Naive B cell (primary cell): Measurements from ENCODE around the gene MAGI2. TPM values are rescaled to one million over a fixed set of nuclear protein-coding genes. Genes with fewer than 3 reads are reported as not detected.

Experiments
- ATAC-seq, 2 donors: fragments of 150-1000 bp; cut with Tn5 transposase; 2 replicates each; pipeline ENCODE4 v1.10.0; 2021; ENCODE audit warnings: low read depth in 2 of 2, mild to moderate bottlenecking in 2 of 2, moderate library complexity in 2 of 2
- DNase-seq: peaks from one replicate; pipeline ENCODE4 v3.0.0; 2022
- H3K27ac Mint-ChIP-seq, 6 donors: one replicate each; pipeline ENCODE4 v1.8.0; 2020 to 2022; ENCODE audit warnings: mild to moderate bottlenecking in 6 of 6, mixed read lengths in 6 of 6, moderate library complexity in 5 of 6, inconsistent platforms in 2 of 6
- H3K27me3 Mint-ChIP-seq, 3 donors: one replicate each; pipeline ENCODE4 v1.8.0; 2021 to 2022; ENCODE audit warnings: mixed read lengths in 3 of 3, mild to moderate bottlenecking in 1 of 3
- H3K36me3 Mint-ChIP-seq, 2 donors: one replicate each; pipeline ENCODE4 v1.8.0; 2020 to 2022; ENCODE audit warnings: mixed read lengths in 2 of 2, inconsistent platforms in 1 of 2, mild to moderate bottlenecking in 1 of 2
- H3K4me1 Mint-ChIP-seq, 3 donors: one replicate each; pipeline ENCODE4 v1.8.0; 2020 to 2022; ENCODE audit warnings: mixed read lengths in 3 of 3, inconsistent platforms in 1 of 3, mild to moderate bottlenecking in 1 of 3, moderate library complexity in 1 of 3
- H3K4me3 Mint-ChIP-seq, 8 donors: one replicate each; pipeline ENCODE4 v1.8.0; 2020 to 2022; ENCODE audit warnings: mild to moderate bottlenecking in 8 of 8, mixed read lengths in 8 of 8, moderate library complexity in 8 of 8, inconsistent platforms in 2 of 8
- H3K9me3 Mint-ChIP-seq, 7 donors: one replicate each; pipeline ENCODE4 v1.8.0; 2020 to 2022; ENCODE audit warnings: mixed read lengths in 7 of 7, mild to moderate bottlenecking in 5 of 7, inconsistent platforms in 2 of 7, moderate library complexity in 1 of 7
- polyA plus RNA-seq, 6 donors: library from polyadenylated mRNA; unstranded; fragments of 300-500 nt; fragmentation: Illumina TruSeq; gene quantifications; one replicate each; pipeline ENCODE4 v1.2.3, GENCODE V29; 2021; ENCODE audit warnings: low read depth in 6 of 6

MAGI2 gene
- polyA plus RNA-seq, 6 donors from 2014 or later, result 0.04 to 0.06 (median 0.04) TPM; not detected in 3

GRCh38 chr7:78206769-78207168, 1246.7 kb downstream of the MAGI2 start:
- DNase-seq, result no peak
- no peak for ATAC-seq
- H3K36me3 Mint-ChIP-seq, result peaks cover 4 to 7% of the 10 kb centered on the region in 2 donors
- peaks cover 0 to 5% (median 3%) of the 10 kb centered on the region in 7 donors for H3K9me3 Mint-ChIP-seq
- H3K27ac Mint-ChIP-seq, result no peak overlapping the region
- no peak overlapping the region for H3K4me3 Mint-ChIP-seq
- peaks cover 0 to 11% (median 0%) of the 10 kb centered on the region in 3 donors for H3K27me3 Mint-ChIP-seq
- no peaks in the 10 kb centered on the region for H3K4me1 Mint-ChIP-seq

- Mint-ChIP-seq H3K4me3 (no peak overlapping the region), H3K27ac (no peak overlapping the region), H3K4me1 (no peaks in the 10 kb centered on the region), H3K9me3 (peaks cover 0 to 2% (median 0%) of the 10 kb centered on the region in 7 donors), H3K36me3 (no peaks in the 10 kb centered on the region), H3K27me3 (no peaks in the 10 kb centered on the region)
- no peak for DNase-seq
- no peak for ATAC-seq
These were observed 1250.3 kb downstream of the MAGI2 start for GRCh38 chr7:78203042-78203720.

GRCh38 chr7:78198756-78199155, 1254.7 kb downstream of the MAGI2 start:
- Mint-ChIP-seq H3K36me3 (no peaks in the 10 kb centered on the region), H3K4me3 (no peak overlapping the region), H3K4me1 (no peaks in the 10 kb centered on the region), H3K27me3 (no peaks in the 10 kb centered on the region), H3K9me3 (peaks cover 0 to 9% (median 0%) of the 10 kb centered on the region in 7 donors), H3K27ac (no peak overlapping the region)
- ATAC-seq, result no peak
- no peak for DNase-seq

- Mint-ChIP-seq H3K4me1 (no peaks in the 10 kb centered on the region), H3K36me3 (no peaks in the 10 kb centered on the region), H3K4me3 (no peak overlapping the region), H3K27me3 (no peaks in the 10 kb centered on the region), H3K9me3 (peaks cover 0 to 9% (median 0%) of the 10 kb centered on the region in 7 donors), H3K27ac (no peak overlapping the region)
- no peak for ATAC-seq
- no peak for DNase-seq
These were observed 1256.0 kb downstream of the MAGI2 start for GRCh38 chr7:78197447-78197846.

GRCh38 chr7:78195281-78195680, 1258.2 kb downstream of the MAGI2 start:
- no peaks in the 10 kb centered on the region for H3K27me3 Mint-ChIP-seq
- H3K4me3 Mint-ChIP-seq, result no peak overlapping the region
- no peak overlapping the region for H3K27ac Mint-ChIP-seq
- DNase-seq, result no peak
- ATAC-seq, result no peak
- H3K4me1 Mint-ChIP-seq, result no peaks in the 10 kb centered on the region
- no peaks in the 10 kb centered on the region for H3K36me3 Mint-ChIP-seq
- H3K9me3 Mint-ChIP-seq, result peaks cover 0 to 9% (median 0%) of the 10 kb centered on the region in 7 donors

GRCh38 chr7:78194611-78195010, 1258.9 kb downstream of the MAGI2 start:
- H3K9me3 Mint-ChIP-seq, result peaks cover 0 to 9% (median 0%) of the 10 kb centered on the region in 7 donors
- ATAC-seq (no peak), DNase-seq (no peak)
- H3K36me3 Mint-ChIP-seq, result no peaks in the 10 kb centered on the region
- no peak overlapping the region for H3K4me3 Mint-ChIP-seq
- no peaks in the 10 kb centered on the region for H3K27me3 Mint-ChIP-seq
- no peaks in the 10 kb centered on the region for H3K4me1 Mint-ChIP-seq
- no peak overlapping the region for H3K27ac Mint-ChIP-seq

GRCh38 chr7:78191475-78192079, 1261.9 kb downstream of the MAGI2 start:
- H3K4me1 Mint-ChIP-seq, result no peaks in the 10 kb centered on the region
- DNase-seq (no peak), ATAC-seq (no peak)
- no peaks in the 10 kb centered on the region for H3K27me3 Mint-ChIP-seq
- peaks cover 0 to 4% (median 0%) of the 10 kb centered on the region in 7 donors for H3K9me3 Mint-ChIP-seq
- no peak overlapping the region for H3K4me3 Mint-ChIP-seq
- H3K27ac Mint-ChIP-seq, result no peak overlapping the region
- no peaks in the 10 kb centered on the region for H3K36me3 Mint-ChIP-seq

DNA sequence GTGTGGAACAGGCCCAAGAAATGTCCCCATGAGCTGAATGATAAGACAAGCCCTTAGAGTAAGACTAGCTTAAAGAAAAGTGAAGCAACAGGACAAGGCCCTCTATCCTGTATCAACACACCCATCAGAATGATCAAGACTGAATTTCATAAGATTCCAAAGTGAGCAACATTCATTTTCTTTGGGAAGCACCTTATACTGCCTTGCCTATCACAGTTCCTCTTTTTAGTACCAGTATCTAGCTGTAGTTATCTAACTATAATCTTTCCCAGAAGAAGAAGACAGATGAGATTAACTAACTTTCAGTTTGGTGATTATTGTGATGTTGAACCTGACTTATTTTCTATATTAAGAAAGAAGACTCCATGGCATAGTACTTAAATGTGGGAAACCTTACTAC, 1263.7 kb downstream of the MAGI2 start:
- ATAC-seq (no peak), DNase-seq (no peak)
- no peaks in the 10 kb centered on the region for H3K9me3 Mint-ChIP-seq
- H3K4me3 Mint-ChIP-seq, result no peak overlapping the region
- H3K27ac Mint-ChIP-seq, result no peak overlapping the region
- no peaks in the 10 kb centered on the region for H3K27me3 Mint-ChIP-seq
- H3K36me3 Mint-ChIP-seq, result no peaks in the 10 kb centered on the region
- no peaks in the 10 kb centered on the region for H3K4me1 Mint-ChIP-seq

- no peak overlapping the region for H3K27ac Mint-ChIP-seq
- DNase-seq (no peak), ATAC-seq (no peak)
- H3K4me1 Mint-ChIP-seq, result no peaks in the 10 kb centered on the region
- H3K36me3 Mint-ChIP-seq, result no peaks in the 10 kb centered on the region
- peaks cover 0 to 19% (median 0%) of the 10 kb centered on the region in 3 donors for H3K27me3 Mint-ChIP-seq
- H3K9me3 Mint-ChIP-seq, result no peaks in the 10 kb centered on the region
- H3K4me3 Mint-ChIP-seq, result no peak overlapping the region
These were observed 1268.2 kb downstream of the MAGI2 start for GRCh38 chr7:78185149-78185745.

DNA sequence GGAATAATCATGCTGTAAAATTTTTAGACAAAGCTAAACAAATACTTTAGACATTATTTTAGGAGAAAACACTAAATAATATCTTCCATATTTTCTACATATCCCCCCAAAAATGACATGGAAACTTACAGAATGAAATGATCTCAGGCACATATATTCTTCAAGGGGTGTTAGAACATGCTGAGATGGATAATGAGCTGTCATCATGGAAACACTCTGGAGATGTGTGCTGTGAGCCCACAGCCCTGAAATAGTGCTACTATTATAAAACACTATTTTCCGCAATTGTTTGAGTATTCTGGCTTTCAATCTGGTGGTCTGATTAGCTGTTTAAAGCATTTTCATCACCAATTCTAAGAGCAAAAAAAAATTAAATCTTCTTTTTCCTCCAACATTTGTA, 1269.2 kb downstream of the MAGI2 start:
- no peaks in the 10 kb centered on the region for H3K9me3 Mint-ChIP-seq
- ATAC-seq, result no peak
- H3K4me1 Mint-ChIP-seq, result no peaks in the 10 kb centered on the region
- no peak for DNase-seq
- peaks cover 0 to 19% (median 0%) of the 10 kb centered on the region in 3 donors for H3K27me3 Mint-ChIP-seq
- H3K4me3 Mint-ChIP-seq, result no peak overlapping the region
- no peaks in the 10 kb centered on the region for H3K36me3 Mint-ChIP-seq
- no peak overlapping the region for H3K27ac Mint-ChIP-seq

GRCh38 chr7:78179827-78180477, 1273.5 kb downstream of the MAGI2 start:
- Mint-ChIP-seq H3K27ac (no peak overlapping the region), H3K36me3 (no peaks in the 10 kb centered on the region), H3K4me1 (no peaks in the 10 kb centered on the region), H3K9me3 (no peaks in the 10 kb centered on the region), H3K27me3 (peaks cover 0 to 19% (median 0%) of the 10 kb centered on the region in 3 donors), H3K4me3 (no peak overlapping the region)
- ATAC-seq, result no peak
- no peak for DNase-seq

GRCh38 chr7:78179211-78179610, 1274.3 kb downstream of the MAGI2 start:
- Mint-ChIP-seq H3K4me1 (no peaks in the 10 kb centered on the region), H3K36me3 (no peaks in the 10 kb centered on the region), H3K9me3 (no peaks in the 10 kb centered on the region), H3K4me3 (no peak overlapping the region), H3K27ac (no peak overlapping the region), H3K27me3 (peaks cover 0 to 19% (median 0%) of the 10 kb centered on the region in 3 donors)
- no peak for ATAC-seq
- DNase-seq, result no peak

DNA sequence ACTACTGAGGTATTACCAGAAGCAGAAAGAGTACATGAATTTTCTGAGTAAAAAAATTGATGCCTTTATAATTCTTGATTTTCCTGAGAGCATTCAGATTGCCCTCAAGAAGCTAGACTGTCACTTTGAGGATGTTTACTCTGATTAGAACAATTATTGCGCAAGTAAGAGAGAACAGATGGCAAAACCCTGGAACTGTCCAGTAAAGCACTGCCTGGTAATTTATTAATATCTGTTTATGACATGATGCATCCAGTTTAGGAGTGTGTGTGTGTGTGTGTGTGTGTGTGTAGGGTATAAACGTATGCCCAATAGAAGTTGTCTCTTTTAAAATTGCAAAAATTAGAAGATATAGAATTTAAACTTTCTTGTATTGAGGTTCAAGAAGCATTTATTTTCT, 1275.1 kb downstream of the MAGI2 start:
- no peak for ATAC-seq
- Mint-ChIP-seq H3K4me3 (no peak overlapping the region), H3K27me3 (peaks cover 0 to 19% (median 0%) of the 10 kb centered on the region in 3 donors), H3K9me3 (no peaks in the 10 kb centered on the region), H3K4me1 (no peaks in the 10 kb centered on the region), H3K36me3 (no peaks in the 10 kb centered on the region), H3K27ac (no peak overlapping the region)
- no peak for DNase-seq

DNA sequence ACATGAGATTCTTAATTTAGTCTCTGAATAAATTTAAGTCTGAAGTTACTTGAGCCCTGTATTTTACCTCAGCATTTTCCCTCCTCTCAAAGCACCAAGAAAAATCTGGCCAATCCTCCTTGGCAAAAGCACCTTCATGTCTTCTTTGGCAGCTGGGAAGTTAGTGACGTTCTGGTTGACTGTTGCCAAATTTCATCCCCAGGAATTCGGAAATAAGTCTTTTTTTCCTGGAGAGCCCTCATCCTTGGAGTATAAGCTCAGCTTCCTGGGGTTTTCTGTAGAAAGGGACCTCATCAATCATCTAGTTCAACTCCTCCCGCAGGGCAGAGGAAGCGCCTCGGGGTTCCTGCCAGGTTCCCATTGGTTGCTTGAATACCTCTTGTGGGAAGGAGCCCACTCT, 1277.3 kb downstream of the MAGI2 start:
- no peaks in the 10 kb centered on the region for H3K4me1 Mint-ChIP-seq
- H3K9me3 Mint-ChIP-seq, result no peaks in the 10 kb centered on the region
- H3K27me3 Mint-ChIP-seq, result peaks cover 3 to 8% (median 8%) of the 10 kb centered on the region in 3 donors
- ATAC-seq (no peak), DNase-seq (no peak)
- H3K4me3 Mint-ChIP-seq, result no peak overlapping the region
- H3K36me3 Mint-ChIP-seq, result no peaks in the 10 kb centered on the region
- no peak overlapping the region for H3K27ac Mint-ChIP-seq
